ENCODE data around the gene ZBTB20.

DNA sequence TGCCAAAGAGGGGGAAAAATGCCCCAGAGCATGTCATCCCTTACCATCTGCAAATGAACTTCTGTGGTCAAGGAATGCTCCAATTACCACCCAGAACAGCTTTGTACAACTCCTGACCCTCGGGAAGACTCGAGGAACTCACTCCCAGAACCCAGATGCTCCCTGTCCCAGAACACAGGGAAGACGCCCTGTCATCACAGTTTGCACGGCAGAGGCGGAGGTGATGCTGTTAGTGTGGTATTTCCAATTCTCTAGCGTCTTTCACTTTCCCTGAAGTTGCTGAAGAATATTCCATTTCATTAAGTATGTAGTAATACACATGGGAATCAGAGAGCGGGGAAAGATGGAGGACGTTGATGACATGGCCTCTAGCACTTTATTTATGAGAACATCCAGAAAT lies 659.6 kb downstream of the ZBTB20 start:
- no peak for TF ChIP-seq NR2F1 (conservative IDR thresholded peaks at IDR 0.05)
- TF ChIP-seq, protein P1, sequence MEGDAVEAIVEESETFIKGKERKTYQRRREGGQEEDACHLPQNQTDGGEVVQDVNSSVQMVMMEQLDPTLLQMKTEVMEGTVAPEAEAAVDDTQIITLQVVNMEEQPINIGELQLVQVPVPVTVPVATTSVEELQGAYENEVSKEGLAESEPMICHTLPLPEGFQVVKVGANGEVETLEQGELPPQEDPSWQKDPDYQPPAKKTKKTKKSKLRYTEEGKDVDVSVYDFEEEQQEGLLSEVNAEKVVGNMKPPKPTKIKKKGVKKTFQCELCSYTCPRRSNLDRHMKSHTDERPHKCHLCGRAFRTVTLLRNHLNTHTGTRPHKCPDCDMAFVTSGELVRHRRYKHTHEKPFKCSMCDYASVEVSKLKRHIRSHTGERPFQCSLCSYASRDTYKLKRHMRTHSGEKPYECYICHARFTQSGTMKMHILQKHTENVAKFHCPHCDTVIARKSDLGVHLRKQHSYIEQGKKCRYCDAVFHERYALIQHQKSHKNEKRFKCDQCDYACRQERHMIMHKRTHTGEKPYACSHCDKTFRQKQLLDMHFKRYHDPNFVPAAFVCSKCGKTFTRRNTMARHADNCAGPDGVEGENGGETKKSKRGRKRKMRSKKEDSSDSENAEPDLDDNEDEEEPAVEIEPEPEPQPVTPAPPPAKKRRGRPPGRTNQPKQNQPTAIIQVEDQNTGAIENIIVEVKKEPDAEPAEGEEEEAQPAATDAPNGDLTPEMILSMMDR (IDR thresholded peaks at IDR 0.05 in 2 of 3, conservative IDR thresholded peaks at IDR 0.05 in 1 of 3; ENCODE audit: control insufficient read depth in 2 of 3, extremely low read depth in 1 of 3, insufficient read depth in 1 of 3, low read depth in 3 of 3, low read length in 3 of 3), result no peak
- TF ChIP-seq POLR2A (IDR thresholded peaks at IDR 0.05; ENCODE audit: low read depth, low read length), result no peak
- TF ChIP-seq BCL11A (IDR thresholded peaks at IDR 0.05; ENCODE audit: low read depth, low read length), result no peak
- no peak for TF ChIP-seq CEBPB (IDR thresholded peaks at IDR 0.05; ENCODE audit: borderline replicate concordance in 1 of 2, low read depth in 2 of 2, low read length in 2 of 2)
- no peak for TF ChIP-seq RAD51 (IDR thresholded peaks at IDR 0.05)
- TF ChIP-seq, protein P2, sequence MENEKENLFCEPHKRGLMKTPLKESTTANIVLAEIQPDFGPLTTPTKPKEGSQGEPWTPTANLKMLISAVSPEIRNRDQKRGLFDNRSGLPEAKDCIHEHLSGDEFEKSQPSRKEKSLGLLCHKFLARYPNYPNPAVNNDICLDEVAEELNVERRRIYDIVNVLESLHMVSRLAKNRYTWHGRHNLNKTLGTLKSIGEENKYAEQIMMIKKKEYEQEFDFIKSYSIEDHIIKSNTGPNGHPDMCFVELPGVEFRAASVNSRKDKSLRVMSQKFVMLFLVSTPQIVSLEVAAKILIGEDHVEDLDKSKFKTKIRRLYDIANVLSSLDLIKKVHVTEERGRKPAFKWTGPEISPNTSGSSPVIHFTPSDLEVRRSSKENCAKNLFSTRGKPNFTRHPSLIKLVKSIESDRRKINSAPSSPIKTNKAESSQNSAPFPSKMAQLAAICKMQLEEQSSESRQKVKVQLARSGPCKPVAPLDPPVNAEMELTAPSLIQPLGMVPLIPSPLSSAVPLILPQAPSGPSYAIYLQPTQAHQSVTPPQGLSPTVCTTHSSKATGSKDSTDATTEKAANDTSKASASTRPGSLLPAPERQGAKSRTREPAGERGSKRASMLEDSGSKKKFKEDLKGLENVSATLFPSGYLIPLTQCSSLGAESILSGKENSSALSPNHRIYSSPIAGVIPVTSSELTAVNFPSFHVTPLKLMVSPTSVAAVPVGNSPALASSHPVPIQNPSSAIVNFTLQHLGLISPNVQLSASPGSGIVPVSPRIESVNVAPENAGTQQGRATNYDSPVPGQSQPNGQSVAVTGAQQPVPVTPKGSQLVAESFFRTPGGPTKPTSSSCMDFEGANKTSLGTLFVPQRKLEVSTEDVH (IDR thresholded peaks at IDR 0.05; ENCODE audit: low read depth, partially characterized antibody), result no peak
- no peak for TF ChIP-seq HDAC6 (IDR thresholded peaks at IDR 0.05; ENCODE audit: unreplicated experiment)
- no peak for TF ChIP-seq FOXM1 (IDR thresholded peaks at IDR 0.05; ENCODE audit: low read depth, low read length)
- TF ChIP-seq STAT1 (conservative IDR thresholded peaks at IDR 0.05), result no peak
- TF ChIP-seq TBL1XR1 (IDR thresholded peaks at IDR 0.05; ENCODE audit: low read depth, low read length), result no peak
